Activated naive CD4-positive, alpha-beta T cell treated with anti-CD3 and anti-CD28 coated beads, Interleukin-2, amount 10 ng/mL, durations not matched to agents 5 hours and 36 hours (primary cell): ENCODE data around the gene CXCR6. TPM values are rescaled to one million over a fixed set of nuclear protein-coding genes. Genes with fewer than 3 reads are reported as not detected.

Experiments used
- total RNA-seq, 2 experiments: library from RNA; stranded (reverse); gene quantifications; one replicate each; pipeline ENCODE4 v1.2.3, GENCODE V29; 2021

The CXCR6 gene
- total RNA-seq = 1 to 10 TPM; 1.7 TPM

DNA sequence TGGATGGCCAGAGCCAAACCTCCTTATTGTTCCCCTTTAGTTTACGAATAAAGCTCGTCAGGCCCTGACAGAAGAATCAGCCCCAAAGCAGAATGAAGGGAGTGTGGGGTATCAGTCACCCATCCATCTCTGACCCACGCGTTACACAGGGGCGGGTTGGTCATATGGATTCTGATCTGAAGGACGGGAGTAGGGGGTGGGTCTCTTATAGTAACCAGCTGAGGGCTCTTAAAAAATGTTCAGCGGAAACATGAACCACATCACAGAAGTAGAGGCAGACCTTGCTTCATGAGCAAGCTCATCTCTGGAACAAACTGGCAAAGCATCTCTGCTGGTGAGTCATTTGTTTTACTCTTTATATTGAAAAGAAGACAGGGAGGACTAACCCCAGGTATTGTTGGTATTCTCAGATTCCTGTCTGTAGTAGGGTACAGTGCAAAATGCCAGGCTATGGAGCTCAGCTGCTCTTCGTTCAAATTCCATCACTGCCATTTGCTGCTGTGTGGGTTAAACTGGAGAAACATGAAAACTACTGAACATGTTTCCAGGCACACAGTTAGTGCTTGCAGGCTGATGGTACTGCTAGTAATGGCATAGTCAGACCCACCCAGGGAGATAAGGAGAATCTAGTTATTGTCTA, at the start of gene CXCR6:
CXCR6 (plus strand) TSS at position 258 of the 640 bp plus-strand sequence. CDS start 3,018 bp downstream, outside the sequence.

DNA sequence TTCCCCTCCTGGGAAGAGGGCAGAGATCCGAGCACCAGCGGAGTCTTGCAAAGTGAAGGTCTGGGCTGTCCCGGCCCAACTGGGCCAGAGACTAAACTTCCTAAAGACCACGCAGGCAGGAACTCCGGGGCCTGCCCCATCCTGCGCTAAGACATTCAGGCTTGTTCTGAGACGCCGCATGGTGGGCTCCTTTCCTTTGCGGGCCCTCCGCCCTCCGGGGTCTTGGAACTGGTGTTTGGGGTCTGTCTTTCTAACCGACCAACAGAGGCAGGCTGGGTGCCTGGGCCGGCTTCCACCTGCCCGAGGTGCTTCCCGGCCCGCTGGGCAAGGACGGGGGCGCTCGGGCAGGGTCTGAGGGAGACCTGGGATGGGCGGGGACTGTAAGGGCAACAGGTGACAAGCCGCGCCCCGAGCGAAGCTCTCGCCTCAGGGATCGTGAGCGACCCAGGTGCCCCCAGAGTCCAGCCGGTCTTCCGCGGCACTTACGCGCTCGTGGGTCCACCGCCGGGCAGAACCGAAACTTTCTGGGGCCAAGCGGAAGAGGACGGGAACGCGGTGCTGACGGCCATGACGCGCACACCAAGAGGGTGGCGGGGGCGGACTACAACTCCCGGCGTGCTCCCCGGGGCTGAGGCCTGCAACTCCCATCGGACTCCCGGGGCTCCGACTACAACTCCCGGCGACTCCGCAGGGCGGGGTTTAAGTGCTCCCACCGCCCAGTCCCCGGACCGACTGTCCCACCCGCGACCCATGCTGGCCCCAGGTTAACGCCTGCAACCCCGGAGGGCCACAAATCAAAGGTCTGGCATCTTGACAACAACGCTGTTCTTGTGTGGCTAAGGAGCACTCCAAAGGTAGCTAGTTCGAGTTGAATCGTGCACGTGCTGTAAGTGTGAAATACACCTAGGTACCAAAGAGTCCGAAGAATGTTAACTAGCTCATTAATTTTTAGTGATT, 52.2 kb downstream of the CXCR6 start, which contains the start of gene FYCO1:
FYCO1 (minus strand) TSS at position 589 of the 957 bp plus-strand sequence. CDS start 10,914 bp downstream, outside the sequence.

Other genes with a start within 250 kb of the CXCR6 start
- gene SLC6A20, start 146.9 kb upstream of the CXCR6 start, total RNA-seq = not detected
- gene LZTFL1, start 101.3 kb upstream of the CXCR6 start, total RNA-seq = 10 to 100 TPM in 1 of 2 experiments, 1 to 10 TPM in 1; 8.4 to 10.3 TPM
- gene CCR9, start 56.9 kb upstream of the CXCR6 start, total RNA-seq = not detected
- 10 to 100 TPM; 14.0 to 16.0 TPM for gene FYCO1, start 52.4 kb downstream of the CXCR6 start, total RNA-seq
- not detected for gene XCR1, start 84.0 kb downstream of the CXCR6 start, total RNA-seq